Mammary epithelial cell (primary cell): ENCODE measurements around the gene FILIP1L.

Source experiments
- EZH2 ChIP-seq: IDR thresholded peaks from 2 replicates; pipeline ENCODE4 v1.6.1; 2012; ENCODE audit warnings: low read length, inconsistent platforms, borderline replicate concordance
- TF ChIP-seq, protein P1 (sequence below), 2 donors: IDR thresholded peaks in 1 of 2; conservative IDR thresholded peaks in 1 of 2; 2 replicates each; pipeline ENCODE4 v1.5.1; 2011 to 2012; ENCODE audit warnings: inconsistent platforms in 2 of 2, low read length in 2 of 2, mild to moderate bottlenecking in 2 of 2, control low read depth in 1 of 2, low read depth in 1 of 2; ENCODE audit not compliant: insufficient read depth in 1 of 2; ENCODE audit errors: extremely low read depth in 1 of 2

- TF ChIP-seq, protein P1, sequence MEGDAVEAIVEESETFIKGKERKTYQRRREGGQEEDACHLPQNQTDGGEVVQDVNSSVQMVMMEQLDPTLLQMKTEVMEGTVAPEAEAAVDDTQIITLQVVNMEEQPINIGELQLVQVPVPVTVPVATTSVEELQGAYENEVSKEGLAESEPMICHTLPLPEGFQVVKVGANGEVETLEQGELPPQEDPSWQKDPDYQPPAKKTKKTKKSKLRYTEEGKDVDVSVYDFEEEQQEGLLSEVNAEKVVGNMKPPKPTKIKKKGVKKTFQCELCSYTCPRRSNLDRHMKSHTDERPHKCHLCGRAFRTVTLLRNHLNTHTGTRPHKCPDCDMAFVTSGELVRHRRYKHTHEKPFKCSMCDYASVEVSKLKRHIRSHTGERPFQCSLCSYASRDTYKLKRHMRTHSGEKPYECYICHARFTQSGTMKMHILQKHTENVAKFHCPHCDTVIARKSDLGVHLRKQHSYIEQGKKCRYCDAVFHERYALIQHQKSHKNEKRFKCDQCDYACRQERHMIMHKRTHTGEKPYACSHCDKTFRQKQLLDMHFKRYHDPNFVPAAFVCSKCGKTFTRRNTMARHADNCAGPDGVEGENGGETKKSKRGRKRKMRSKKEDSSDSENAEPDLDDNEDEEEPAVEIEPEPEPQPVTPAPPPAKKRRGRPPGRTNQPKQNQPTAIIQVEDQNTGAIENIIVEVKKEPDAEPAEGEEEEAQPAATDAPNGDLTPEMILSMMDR (conservative IDR thresholded peaks at IDR 0.05 in 1 of 2, IDR thresholded peaks at IDR 0.05 in 1 of 2; ENCODE audit: extremely low read depth in 1 of 2, insufficient read depth in 1 of 2, low read depth in 1 of 2, low read length in 2 of 2), result no peak
- no peak for TF ChIP-seq EZH2
Measured at GRCh38 chr3:99966662-99967416, 147.5 kb downstream of the FILIP1L start.
